H1 (cell line): Measurements from ENCODE around the gene STRN4. TPM values are rescaled to one million over a fixed set of nuclear protein-coding genes. Genes with fewer than 3 reads are reported as not detected.
A peak's percentile ranks its signal among the peaks of the same experiment; 100 is the strongest.

Experiments
- CTCF ChIA-PET: fragments of 300-600 bp; sonication (Branson Sonifier 250); formaldehyde crosslinking; loops from one replicate; lab custom pipeline; 2021; ENCODE audit not compliant: partially characterized antibody; lab: Charles Lee
- POLR2A ChIA-PET: fragments of 300-600 bp; sonication (Branson Sonifier 250); formaldehyde crosslinking; loops from one replicate; lab custom pipeline; 2021; ENCODE audit warnings: inconsistent platforms; ENCODE audit not compliant: partially characterized antibody; lab: Charles Lee
- DNase-seq, 2 experiments: peaks; one replicate each; pipeline versions ENCODE4 v3.0.0 to v3.0.0-alpha.2; 2010 to 2022; ENCODE audit warnings: low spot score in 2 of 2, low read depth in 1 of 2, mixed read lengths in 1 of 2
- FAIRE-seq: peaks from 2 replicates; lab custom pipeline; 2011; peaks lifted over from hg19 to GRCh38; lab: Jason Lieb, UNC
- H2AFZ ChIP-seq: 2 replicates; pipeline ENCODE4 v1.8.1; 2012; ENCODE audit warnings: low read length, inconsistent platforms
- H2AK5ac ChIP-seq: 2 replicates; pipeline ENCODE4 v1.6.1; 2013; ENCODE audit warnings: low read depth, low read length
- H2BK120ac ChIP-seq: replicated peaks from 2 replicates; pipeline ENCODE3; 2013; ENCODE audit warnings: low read depth, low read length, inconsistent platforms
- H2BK12ac ChIP-seq: 2 replicates; pipeline ENCODE4 v1.6.1; 2013; ENCODE audit warnings: low read depth, low read length
- H2BK15ac ChIP-seq: 2 replicates; pipeline ENCODE4 v1.6.1; 2013; ENCODE audit warnings: low read length
- H2BK20ac ChIP-seq: 2 replicates; pipeline ENCODE4 v1.6.1; 2013; ENCODE audit warnings: low read length
- H2BK5ac ChIP-seq: 2 replicates; pipeline ENCODE4 v1.6.1; 2013; ENCODE audit warnings: low read depth, low read length
- H3K14ac ChIP-seq: 2 replicates; pipeline ENCODE4 v1.6.1; 2013; ENCODE audit warnings: inconsistent platforms; ENCODE audit not compliant: insufficient read length
- H3K18ac ChIP-seq: 2 replicates; pipeline ENCODE4 v1.6.1; 2013; ENCODE audit warnings: low read length; ENCODE audit errors: extremely low read depth
- H3K23ac ChIP-seq: 2 replicates; pipeline ENCODE4 v1.6.1; 2013; ENCODE audit warnings: inconsistent platforms; ENCODE audit not compliant: insufficient read length
- H3K23me2 ChIP-seq: 2 replicates; pipeline ENCODE4 v1.6.1; 2013; ENCODE audit warnings: low read depth, low read length
- H3K27ac ChIP-seq: 2 replicates; pipeline ENCODE4 v1.6.1; 2011; ENCODE audit warnings: low read depth, low read length, inconsistent platforms
- H3K27me3 ChIP-seq, 4 experiments: replicated peaks in 1 of 4; 1 replicate in 1 of 4; 2 replicates in 3 of 4; pipeline versions ENCODE4 v1.6.1 to v1.8.1; 2011 to 2013; ENCODE audit warnings: low read length in 3 of 4, mild to moderate bottlenecking in 3 of 4, inconsistent platforms in 2 of 4, mixed read lengths in 2 of 4, moderate library complexity in 1 of 4; ENCODE audit not compliant: control insufficient read depth in 3 of 4, insufficient read depth in 3 of 4; ENCODE audit errors: extremely low read depth in 1 of 4
- H3K36me3 ChIP-seq, 4 experiments: 2 replicates each; pipeline versions ENCODE4 v1.6.1 to v1.8.1; 2011 to 2013; ENCODE audit warnings: mild to moderate bottlenecking in 4 of 4, low read length in 3 of 4, moderate library complexity in 2 of 4, control low read depth in 1 of 4, inconsistent platforms in 1 of 4; ENCODE audit not compliant: insufficient read depth in 4 of 4, control insufficient read depth in 2 of 4
- H3K4ac ChIP-seq: replicated peaks from 2 replicates; pipeline ENCODE3; 2013; ENCODE audit warnings: low read length, low read depth, mixed read lengths, inconsistent platforms; ENCODE audit not compliant: insufficient read length
- H3K4me1 ChIP-seq, 4 experiments: replicated peaks in 1 of 4; 1 replicate in 1 of 4; 2 replicates in 3 of 4; pipeline versions ENCODE4 v1.6.1 to v1.8.1; 2011 to 2013; ENCODE audit warnings: low read length in 3 of 4, inconsistent platforms in 2 of 4, mixed read lengths in 1 of 4; ENCODE audit not compliant: insufficient read depth in 4 of 4, control insufficient read depth in 3 of 4
- H3K4me2 ChIP-seq, 2 experiments: 2 replicates each; pipeline versions ENCODE4 v1.6.1 to v1.8.1; 2011 to 2013; ENCODE audit warnings: low read depth in 2 of 2, low read length in 2 of 2, control low read depth in 1 of 2, inconsistent platforms in 1 of 2, mild to moderate bottlenecking in 1 of 2; ENCODE audit not compliant: insufficient read depth in 1 of 2
- H3K4me3 ChIP-seq, 4 experiments: fragments of 200-600, 300-600 bp in 1 of 4; sonication (generic), shearing (Covaris generic), sonication (Bioruptor Twin) in 1 of 4; 2 replicates each; pipeline versions ENCODE4 v1.5.1 to v1.8.1; 2011 to 2016; ENCODE audit warnings: low read length in 4 of 4, low read depth in 3 of 4, control low read depth in 2 of 4, inconsistent platforms in 2 of 4, mild to moderate bottlenecking in 2 of 4, mixed read lengths in 1 of 4, moderate library complexity in 1 of 4; ENCODE audit not compliant: insufficient read depth in 2 of 4; ENCODE audit errors: extremely low read depth in 1 of 4
- H3K56ac ChIP-seq: replicated peaks from 2 replicates; pipeline ENCODE3; 2013; ENCODE audit warnings: low read depth, mild to moderate bottlenecking, mixed read lengths, low read length, inconsistent platforms; ENCODE audit not compliant: insufficient read length
- H3K79me1 ChIP-seq: 2 replicates; pipeline ENCODE4 v1.6.1; 2013; ENCODE audit warnings: low read depth, low read length, control low read depth
- H3K79me2 ChIP-seq, 2 experiments: 2 replicates each; pipeline versions ENCODE4 v1.6.1 to v1.8.1; 2012 to 2013; ENCODE audit warnings: low read length in 2 of 2, mild to moderate bottlenecking in 2 of 2, inconsistent platforms in 1 of 2; ENCODE audit not compliant: insufficient read depth in 2 of 2, control insufficient read depth in 1 of 2
- H3K9ac ChIP-seq, 4 experiments: replicated peaks in 1 of 4; 1 replicate in 1 of 4; 2 replicates in 3 of 4; pipeline versions ENCODE4 v1.6.1 to v1.8.1; 2011 to 2013; ENCODE audit warnings: low read depth in 3 of 4, low read length in 3 of 4, control low read depth in 2 of 4, mild to moderate bottlenecking in 2 of 4, moderate library complexity in 2 of 4, inconsistent platforms in 1 of 4; ENCODE audit errors: extremely low read depth in 1 of 4
- H3K9me3 ChIP-seq, 2 experiments: 2 replicates each; pipeline versions ENCODE4 v1.6.1 to v1.8.1; 2012 to 2013; ENCODE audit warnings: mild to moderate bottlenecking in 2 of 2, moderate library complexity in 2 of 2, control low read depth in 1 of 2, inconsistent platforms in 1 of 2, low read depth in 1 of 2, low read length in 1 of 2, mixed read lengths in 1 of 2; ENCODE audit not compliant: insufficient read depth in 2 of 2
- H4K20me1 ChIP-seq, 2 experiments: replicated peaks in 1 of 2; 2 replicates each; pipeline versions ENCODE3 to v1.8.1; 2011 to 2013; ENCODE audit warnings: inconsistent platforms in 2 of 2, low read length in 2 of 2, mild to moderate bottlenecking in 1 of 2; ENCODE audit not compliant: insufficient read depth in 2 of 2, control insufficient read depth in 1 of 2
- H4K5ac ChIP-seq: 2 replicates; pipeline ENCODE4 v1.6.1; 2013; ENCODE audit warnings: low read length, low read depth, mixed read lengths, inconsistent platforms; ENCODE audit not compliant: insufficient read length
- H4K8ac ChIP-seq: 2 replicates; pipeline ENCODE4 v1.8.0; 2013; ENCODE audit warnings: mild to moderate bottlenecking, moderate library complexity, low read length, inconsistent platforms; ENCODE audit not compliant: insufficient read depth; ENCODE audit errors: extremely low read depth
- H4K91ac ChIP-seq: replicated peaks from 2 replicates; pipeline ENCODE3; 2013; ENCODE audit warnings: low read length, mixed read lengths, inconsistent platforms; ENCODE audit not compliant: insufficient read length
- BACH1 ChIP-seq: IDR thresholded peaks from 2 replicates; pipeline ENCODE4 v1.6.1; 2012; ENCODE audit warnings: low read length, improper control_type of control experiment
- KDM1A ChIP-seq: fragments of 200-600, 300-600 bp; sonication (generic); IDR thresholded peaks from 2 replicates; pipeline ENCODE4 v1.7.1; 2016; ENCODE audit warnings: mild to moderate bottlenecking, low read length, borderline replicate concordance
- PHF8 ChIP-seq: fragments of 200-600 bp; sonication (generic); conservative IDR thresholded peaks from 2 replicates; pipeline ENCODE4 v1.7.1; 2012; ENCODE audit warnings: low read depth, mild to moderate bottlenecking, inconsistent platforms, low read length, moderate library complexity
- POLR2A ChIP-seq, 2 experiments: IDR thresholded peaks; 1 replicate in 1 of 2; 2 replicates in 1 of 2; pipeline ENCODE4 v1.6.1; 2011; ENCODE audit warnings: low read depth in 2 of 2, low read length in 2 of 2, mild to moderate bottlenecking in 2 of 2; ENCODE audit errors: control extremely low read depth in 1 of 2
- SP1 ChIP-seq: IDR thresholded peaks from 2 replicates; pipeline ENCODE4 v1.6.1; 2011; ENCODE audit warnings: low read depth, low read length
- SP4 ChIP-seq: IDR thresholded peaks from 2 replicates; pipeline ENCODE4 v1.6.1; 2012; ENCODE audit warnings: low read length, inconsistent platforms
- TAF1 ChIP-seq: IDR thresholded peaks from 2 replicates; pipeline ENCODE4 v1.6.1; 2011; ENCODE audit warnings: mild to moderate bottlenecking, low read depth, low read length
- WGBS, 2 experiments: shearing (Covaris generic) in 1 of 2; methylation state at CpG; one replicate each; pipeline versions ENCODE4 v1.1.6 to v1.1.7; 2013 to 2015; ENCODE audit warnings: low lambda C conversion rate in 2 of 2, mixed read lengths in 2 of 2, inconsistent platforms in 1 of 2, low coverage in 1 of 2, missing lambda C conversion rate in 1 of 2; ENCODE audit not compliant: insufficient replicate concordance in 2 of 2, insufficient coverage in 1 of 2, insufficient read length in 1 of 2; ENCODE audit errors: extremely low coverage in 1 of 2, missing lambda C conversion rate in 1 of 2; 5-methylcytosine and 5-hydroxymethylcytosine counted together
- polyA plus RNA-seq, 7 experiments: library from polyadenylated mRNA; depleted of rRNA in 3 of 7; stranded (reverse) in 5 of 7; unstranded in 2 of 7; fragments of >200 nt in 5 of 7; fragments of 200-250 nt in 2 of 7; gene quantifications; 1 replicate in 5 of 7; 2 replicates in 1 of 7; 4 replicates in 1 of 7; pipeline versions ENCODE4 v1.2.1 to v1.2.3, GENCODE V29; 2011 to 2013; ENCODE audit warnings: missing spikeins in 2 of 7, mixed read lengths in 2 of 7
- total RNA-seq: library from RNA; stranded (reverse); fragmentation: NEBNext Ultra II Directional; extraction: Animal tissue kit (Norgen Biotek cat#: 25700); gene quantifications from 2 replicates; pipeline ENCODE4 v1.2.1, GENCODE V29; 2021
- TF ChIP-seq, protein P1 (sequence below): IDR thresholded peaks from 2 replicates; pipeline ENCODE4 v1.6.1; 2012; ENCODE audit warnings: inconsistent platforms
- TF ChIP-seq, protein P2 (sequence below): IDR thresholded peaks from 2 replicates; pipeline ENCODE4 v1.6.1; 2012; ENCODE audit warnings: inconsistent platforms

STRN4 gene
- total and polyA plus RNA-seq, 2 of the 8 experiments (the other 6 are each of a cell fraction or from before 2014, with no cell fraction given) = 120 to 187 TPM

DNA sequence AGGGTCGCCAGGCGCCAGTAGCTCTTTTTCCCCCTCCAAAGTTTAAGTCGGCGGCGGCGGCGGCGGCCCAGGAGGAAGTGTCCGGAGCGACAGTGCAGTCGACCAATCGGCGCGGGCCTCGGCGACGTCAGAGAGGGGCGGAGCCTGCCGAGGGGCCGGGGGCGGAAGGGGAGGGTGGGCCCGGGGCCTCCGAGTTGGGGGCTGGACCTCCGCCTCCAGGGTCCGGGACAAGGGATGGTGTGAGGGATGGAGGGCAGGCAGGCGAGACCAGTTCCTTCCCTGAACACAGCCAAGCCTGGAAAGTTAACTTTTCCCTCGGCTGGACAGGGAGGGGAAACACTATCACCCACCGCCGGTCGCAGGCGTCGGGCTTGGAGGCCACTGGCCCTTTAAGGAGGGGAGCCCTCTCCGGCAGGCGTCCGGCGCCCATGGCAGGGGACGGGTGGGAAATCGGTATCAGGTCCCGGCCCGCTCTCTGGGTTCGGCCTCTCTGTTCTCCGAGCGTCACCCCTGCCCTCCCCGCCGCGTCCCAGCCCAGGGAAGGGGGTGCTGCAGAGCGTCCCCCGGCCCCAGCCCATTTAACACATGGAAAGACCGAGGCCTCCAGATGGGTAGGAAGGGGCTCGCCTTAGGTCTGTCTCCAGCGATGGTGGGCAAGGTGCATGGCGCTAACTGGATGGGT lies 29.1 kb downstream of the STRN4 start, which contains the start of gene PRKD2:
TSS of gene PRKD2 (minus strand) at position 81 of the 682 bp plus-strand sequence. CDS start 744 bp downstream, outside the sequence.
- no peak for FAIRE-seq
- H3K79me1 ChIP-seq = 0 out of 2 replicates have a peak, but pooled peaks cover 4% of the 10 kb centered on the region
- peak within 1 kb of the TSS; percentile 61 for H3K4ac ChIP-seq
- H3K18ac ChIP-seq = peak within 1 kb of the TSS; percentile 78
- H2BK5ac ChIP-seq = peak within 1 kb of the TSS; percentile 85
- peak in 1 of 2 experiments; percentile 100 for DNase-seq
- peak within 1 kb of the TSS; percentile 95 for H4K91ac ChIP-seq
- H3K27me3 ChIP-seq = no peaks in the 10 kb centered on the region
- H3K9me3 ChIP-seq = no peaks in the 10 kb centered on the region
- ChIA-PET CTCF (interaction anchor here (1.2 to 4.6 kb wide), 3 partner anchors 12 to 48 kb away, joined by 3 to 37 read pairs (median 6); no protein-coding TSS in a partner anchor), POLR2A (interaction anchor here (0.7 to 3.3 kb wide), 6 partner anchors 9 to 64 kb away, joined by 3 to 18 read pairs (median 4); no protein-coding TSS in a partner anchor)
- peak within 1 kb of the TSS; percentile 91 to 95 for H3K4me2 ChIP-seq
- H3K23ac ChIP-seq = no peak within 1 kb of the TSS
- peak within 1 kb of the TSS; percentile 85 for H3K56ac ChIP-seq
- H4K8ac ChIP-seq = peak within 1 kb of the TSS; percentile 80
- peak within 1 kb of the TSS; percentile 33; the same call in 1 of the 2 replicates for H2AK5ac ChIP-seq
- H3K9ac ChIP-seq = peak within 1 kb of the TSS; percentile 45 to 74 (median 62)
- peaks cover 2 to 20% (median 15%) of the 10 kb centered on the region in 4 experiments; a peak in 5 of 8 replicates for H3K36me3 ChIP-seq
- H3K79me2 ChIP-seq = peaks cover 0 to 19% of the 10 kb centered on the region in 2 experiments; a peak in 2 of 4 replicates
- peak within 1 kb of the TSS; percentile 78 for H3K27ac ChIP-seq
- H3K23me2 ChIP-seq = peaks cover 13% of the 10 kb centered on the region; the same call in 1 of the 2 replicates
- H2AFZ ChIP-seq = peak within 1 kb of the TSS; percentile 90; the same call in 1 of the 2 replicates
- peaks cover 4 to 15% of the 10 kb centered on the region in 2 experiments for H4K20me1 ChIP-seq
- WGBS, 2 experiments = 5% methylated on average over 25 of the region's 52 CpGs; no CpG with 5 or more reads in 1 of the 2 experiments
- H2BK20ac ChIP-seq = no peak within 1 kb of the TSS
- H4K5ac ChIP-seq = peak within 1 kb of the TSS; percentile 94
- peak within 1 kb of the TSS; percentile 76 to 94 (median 81) for H3K4me3 ChIP-seq
- no peak within 1 kb of the TSS for H2BK120ac ChIP-seq
- no peak within 1 kb of the TSS for H3K14ac ChIP-seq
- peaks cover 0 to 15% (median 6%) of the 10 kb centered on the region in 4 experiments; a peak in 5 of 7 replicates for H3K4me1 ChIP-seq
- H2BK12ac ChIP-seq = peak within 1 kb of the TSS; percentile 50; the same call in 1 of the 2 replicates
- H2BK15ac ChIP-seq = 0 out of 2 replicates have a peak within 1 kb of the TSS, but pooled peaks have one; percentile 4
- TF ChIP-seq TAF1 (0 out of 2 replicates have a peak, but pooled peaks have one; percentile 18), POLR2A (IDR thresholded peaks at IDR 0.05; ENCODE audit: control extremely low read depth in 1 of 2, low read depth in 2 of 2, low read length in 2 of 2) (peak in 1 of 2 experiments; percentile 66; a peak in 2 of 3 replicates), BACH1 (no peak), SP1 (0 out of 2 replicates have a peak, but pooled peaks have one; percentile 23), KDM1A (0 out of 2 replicates have a peak, but pooled peaks have one; percentile 26), SP4 (no peak), PHF8 (peak; percentile 65; the same call in 1 of the 2 replicates)
- TF ChIP-seq, protein P1, sequence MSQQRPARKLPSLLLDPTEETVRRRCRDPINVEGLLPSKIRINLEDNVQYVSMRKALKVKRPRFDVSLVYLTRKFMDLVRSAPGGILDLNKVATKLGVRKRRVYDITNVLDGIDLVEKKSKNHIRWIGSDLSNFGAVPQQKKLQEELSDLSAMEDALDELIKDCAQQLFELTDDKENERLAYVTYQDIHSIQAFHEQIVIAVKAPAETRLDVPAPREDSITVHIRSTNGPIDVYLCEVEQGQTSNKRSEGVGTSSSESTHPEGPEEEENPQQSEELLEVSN = no peak
- TF ChIP-seq, protein P2, sequence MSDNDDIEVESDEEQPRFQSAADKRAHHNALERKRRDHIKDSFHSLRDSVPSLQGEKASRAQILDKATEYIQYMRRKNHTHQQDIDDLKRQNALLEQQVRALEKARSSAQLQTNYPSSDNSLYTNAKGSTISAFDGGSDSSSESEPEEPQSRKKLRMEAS = 0 out of 2 replicates have a peak, but pooled peaks have one; percentile 18
